GM08714 (cell line): ENCODE data around the gene SKAP2.

Experiments used
- H3K4me3 ChIP-seq: fragments of 200-500 bp; sonication (Bioruptor generic); 2 replicates; pipeline ENCODE4 v1.5.1; 2014; ENCODE audit warnings: mild to moderate bottlenecking, low read length, inconsistent platforms
- ZNF274 ChIP-seq: IDR thresholded peaks from 2 replicates; pipeline ENCODE4 v1.6.1; 2012; ENCODE audit warnings: mild to moderate bottlenecking, low read depth, low read length

Gene SKAP2

GRCh38 chr7:26625286-26625685, 239.1 kb downstream of the SKAP2 start:
- no peak for TF ChIP-seq ZNF274
- no peak overlapping the region for H3K4me3 ChIP-seq

- H3K4me3 ChIP-seq, result no peak overlapping the region
- TF ChIP-seq ZNF274, result no peak
These were observed 239.6 kb downstream of the SKAP2 start for GRCh38 chr7:26624839-26625238.

GRCh38 chr7:26624431-26624830, 240.0 kb downstream of the SKAP2 start:
- no peak for TF ChIP-seq ZNF274
- no peak overlapping the region for H3K4me3 ChIP-seq

- no peak overlapping the region for H3K4me3 ChIP-seq
These were observed 244.0 kb downstream of the SKAP2 start for GRCh38 chr7:26620352-26620751.

GRCh38 chr7:26619348-26619984, 244.9 kb downstream of the SKAP2 start:
- no peak for TF ChIP-seq ZNF274
- no peak overlapping the region for H3K4me3 ChIP-seq

More at GRCh38 chr7:26620352-26620751, 244.0 kb downstream of the SKAP2 start:
- no peak for TF ChIP-seq ZNF274

GRCh38 chr7:26618898-26619297, 245.5 kb downstream of the SKAP2 start:
- no peak for TF ChIP-seq ZNF274
- H3K4me3 ChIP-seq, result no peak overlapping the region

GRCh38 chr7:26618449-26618848, 245.9 kb downstream of the SKAP2 start:
- H3K4me3 ChIP-seq, result no peak overlapping the region
- no peak for TF ChIP-seq ZNF274
